HepG2 (cell line): ENCODE results near the gene SRRM3. TPM values are rescaled to one million over a fixed set of nuclear protein-coding genes. Genes with fewer than 3 reads are reported as not detected.

Experiments used
- CENPX ChIP-seq: sonication (generic); formaldehyde crosslinking; IDR thresholded peaks from 2 replicates; pipeline ENCODE4 v1.9.0; 2021; ENCODE audit warnings: mild to moderate bottlenecking, missing genetic modification reagents, moderate library complexity
- EEA1 ChIP-seq: sonication (generic); formaldehyde crosslinking; IDR thresholded peaks from 2 replicates; pipeline ENCODE4 v1.5.1; 2020; ENCODE audit warnings: mild to moderate bottlenecking, missing genetic modification reagents, borderline replicate concordance
- HOXA9 ChIP-seq: sonication (generic); formaldehyde crosslinking; IDR thresholded peaks from 2 replicates; pipeline ENCODE4 v1.8.1; 2022; ENCODE audit warnings: missing genetic modification reagents, mild to moderate bottlenecking, moderate library complexity, borderline replicate concordance
- NR2F1 ChIP-seq, 2 experiments: fragments of 450-650 bp in 1 of 2; formaldehyde crosslinking in 1 of 2; IDR thresholded peaks; 2 replicates each; pipeline versions ENCODE4 v1.5.0 to v1.6.1; 2016 to 2020; ENCODE audit warnings: mild to moderate bottlenecking in 1 of 2, missing compliant biosample characterization in 1 of 2, missing genetic modification reagents in 1 of 2, moderate library complexity in 1 of 2
- SRSF9 ChIP-seq: fragments of 200-400 bp; formaldehyde crosslinking; IDR thresholded peaks from 2 replicates; pipeline ENCODE4 v1.6.1; 2018; ENCODE audit warnings: borderline replicate concordance, mild to moderate bottlenecking, low read depth, low read length; ENCODE audit not compliant: insufficient read depth, poor library complexity, severe bottlenecking
- ZMAT3 ChIP-seq: sonication (generic); formaldehyde crosslinking; conservative IDR thresholded peaks from 2 replicates; pipeline ENCODE4 v1.7.0; 2021; ENCODE audit warnings: missing genetic modification reagents
- ZMYM3 ChIP-seq: sonication (generic); formaldehyde crosslinking; IDR thresholded peaks from 2 replicates; pipeline ENCODE4 v1.5.1; 2020; ENCODE audit warnings: mild to moderate bottlenecking, missing genetic modification reagents
- ZNF3 ChIP-seq: IDR thresholded peaks from 2 replicates; pipeline ENCODE4 v1.7.0; 2017; ENCODE audit warnings: inconsistent platforms
- ZNF557 ChIP-seq: sonication (generic); formaldehyde crosslinking; IDR thresholded peaks from 2 replicates; pipeline ENCODE4 v1.4.0; 2020; ENCODE audit warnings: missing genetic modification reagents
- ZNF563 ChIP-seq: sonication (generic); formaldehyde crosslinking; IDR thresholded peaks from 2 replicates; pipeline ENCODE4 v1.8.0; 2022; ENCODE audit warnings: mild to moderate bottlenecking, moderate library complexity, missing genetic modification reagents
- ZSCAN20 ChIP-seq: sonication (generic); formaldehyde crosslinking; IDR thresholded peaks from 2 replicates; pipeline ENCODE4 v1.4.0; 2020; ENCODE audit warnings: missing genetic modification reagents, mild to moderate bottlenecking, borderline replicate concordance
- polyA plus RNA-seq, 8 experiments: library from polyadenylated mRNA; depleted of rRNA in 3 of 8; stranded (reverse) in 7 of 8; unstranded in 1 of 8; fragments of >200 nt; fragmentation: Illumina TruSeq in 4 of 8; extraction: Trizol in 4 of 8; gene quantifications; 2 replicates each; pipeline versions ENCODE4 v1.2.1 to v1.2.3, GENCODE V29; 2011 to 2016; ENCODE audit warnings: low read depth in 4 of 8, missing spikeins in 1 of 8, mixed read lengths in 1 of 8; ENCODE audit not compliant: insufficient read depth in 1 of 8
- total RNA-seq, 5 experiments: library from RNA; depleted of rRNA; stranded (reverse); fragments of >200 nt; fragmentation: Illumina TruSeq; extraction: Trizol; gene quantifications; 2 replicates each; pipeline ENCODE4 v1.2.3, GENCODE V29; 2016; ENCODE audit warnings: low read depth in 1 of 5
- TF ChIP-seq, protein P1 (sequence below): sonication (generic); formaldehyde crosslinking; IDR thresholded peaks from 2 replicates; pipeline ENCODE4 v1.4.0; 2020; ENCODE audit warnings: missing genetic modification reagents, borderline replicate concordance
- TF ChIP-seq, protein P2 (sequence below): sonication (generic); formaldehyde crosslinking; conservative IDR thresholded peaks from 2 replicates; pipeline ENCODE4 v1.4.0; 2020; ENCODE audit warnings: missing genetic modification reagents
- TF ChIP-seq, protein P3 (sequence below): IDR thresholded peaks from 2 replicates; pipeline ENCODE4 v1.6.1; 2016; ENCODE audit warnings: missing compliant biosample characterization, missing genetic modification reagents, borderline replicate concordance
- TF ChIP-seq, protein P4 (sequence below): sonication (generic); formaldehyde crosslinking; IDR thresholded peaks from 2 replicates; pipeline ENCODE4 v1.4.0; 2020; ENCODE audit warnings: missing genetic modification reagents

The SRRM3 gene
- total and polyA plus RNA-seq, 2 of the 13 experiments (the other 11 are each of a cell fraction or from before 2014, with no cell fraction given), result 0.13 to 0.54 TPM

DNA sequence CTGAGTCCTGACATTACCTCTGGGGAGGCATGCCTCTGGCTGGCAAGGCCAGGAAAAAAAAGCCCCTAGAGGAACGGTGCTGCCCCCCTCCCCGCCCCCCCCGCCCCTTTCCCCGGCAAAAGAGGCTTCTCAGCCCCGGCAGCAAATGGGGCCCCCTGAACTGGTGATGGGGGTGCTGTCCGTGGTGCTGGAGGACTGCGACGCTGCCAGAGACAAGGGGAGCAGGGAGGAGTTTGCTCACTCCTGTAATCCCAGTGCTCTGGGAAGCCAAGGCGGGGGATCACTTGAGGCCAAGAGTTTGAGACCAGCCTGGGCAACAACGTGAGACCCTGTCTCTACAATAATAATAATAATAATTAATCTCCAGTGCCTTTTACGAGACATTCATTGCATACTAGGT is 23.7 kb downstream of the SRRM3 start (continued):
- TF ChIP-seq, protein P1, sequence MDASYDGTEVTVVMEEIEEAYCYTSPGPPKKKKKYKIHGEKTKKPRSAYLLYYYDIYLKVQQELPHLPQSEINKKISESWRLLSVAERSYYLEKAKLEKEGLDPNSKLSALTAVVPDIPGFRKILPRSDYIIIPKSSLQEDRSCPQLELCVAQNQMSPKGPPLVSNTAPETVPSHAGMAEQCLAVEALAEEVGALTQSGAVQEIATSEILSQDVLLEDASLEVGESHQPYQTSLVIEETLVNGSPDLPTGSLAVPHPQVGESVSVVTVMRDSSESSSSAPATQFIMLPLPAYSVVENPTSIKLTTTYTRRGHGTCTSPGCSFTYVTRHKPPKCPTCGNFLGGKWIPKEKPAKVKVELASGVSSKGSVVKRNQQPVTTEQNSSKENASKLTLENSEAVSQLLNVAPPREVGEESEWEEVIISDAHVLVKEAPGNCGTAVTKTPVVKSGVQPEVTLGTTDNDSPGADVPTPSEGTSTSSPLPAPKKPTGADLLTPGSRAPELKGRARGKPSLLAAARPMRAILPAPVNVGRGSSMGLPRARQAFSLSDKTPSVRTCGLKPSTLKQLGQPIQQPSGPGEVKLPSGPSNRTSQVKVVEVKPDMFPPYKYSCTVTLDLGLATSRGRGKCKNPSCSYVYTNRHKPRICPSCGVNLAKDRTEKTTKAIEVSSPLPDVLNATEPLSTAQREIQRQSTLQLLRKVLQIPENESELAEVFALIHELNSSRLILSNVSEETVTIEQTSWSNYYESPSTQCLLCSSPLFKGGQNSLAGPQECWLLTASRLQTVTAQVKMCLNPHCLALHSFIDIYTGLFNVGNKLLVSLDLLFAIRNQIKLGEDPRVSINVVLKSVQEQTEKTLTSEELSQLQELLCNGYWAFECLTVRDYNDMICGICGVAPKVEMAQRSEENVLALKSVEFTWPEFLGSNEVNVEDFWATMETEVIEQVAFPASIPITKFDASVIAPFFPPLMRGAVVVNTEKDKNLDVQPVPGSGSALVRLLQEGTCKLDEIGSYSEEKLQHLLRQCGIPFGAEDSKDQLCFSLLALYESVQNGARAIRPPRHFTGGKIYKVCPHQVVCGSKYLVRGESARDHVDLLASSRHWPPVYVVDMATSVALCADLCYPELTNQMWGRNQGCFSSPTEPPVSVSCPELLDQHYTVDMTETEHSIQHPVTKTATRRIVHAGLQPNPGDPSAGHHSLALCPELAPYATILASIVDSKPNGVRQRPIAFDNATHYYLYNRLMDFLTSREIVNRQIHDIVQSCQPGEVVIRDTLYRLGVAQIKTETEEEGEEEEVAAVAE (CRISPR knock-in tag), result peak; percentile 77; the same call in 1 of the 2 replicates
- TF ChIP-seq ZMYM3 (no peak), ZNF563 (CRISPR knock-in tag) (no peak), ZMAT3 (CRISPR knock-in tag) (0 out of 2 replicates have a peak, but pooled peaks have one; percentile 30), ZSCAN20 (CRISPR knock-in tag) (no peak), NR2F1 (CRISPR knock-in tag; IDR thresholded peaks at IDR 0.05) (no peak), HOXA9 (no peak), EEA1 (CRISPR knock-in tag) (no peak), SRSF9 (no peak), CENPX (CRISPR knock-in tag) (no peak), ZNF3 (no peak), ZNF557 (CRISPR knock-in tag) (peak; percentile 72; the same call in 1 of the 2 replicates)
- TF ChIP-seq, protein P2, sequence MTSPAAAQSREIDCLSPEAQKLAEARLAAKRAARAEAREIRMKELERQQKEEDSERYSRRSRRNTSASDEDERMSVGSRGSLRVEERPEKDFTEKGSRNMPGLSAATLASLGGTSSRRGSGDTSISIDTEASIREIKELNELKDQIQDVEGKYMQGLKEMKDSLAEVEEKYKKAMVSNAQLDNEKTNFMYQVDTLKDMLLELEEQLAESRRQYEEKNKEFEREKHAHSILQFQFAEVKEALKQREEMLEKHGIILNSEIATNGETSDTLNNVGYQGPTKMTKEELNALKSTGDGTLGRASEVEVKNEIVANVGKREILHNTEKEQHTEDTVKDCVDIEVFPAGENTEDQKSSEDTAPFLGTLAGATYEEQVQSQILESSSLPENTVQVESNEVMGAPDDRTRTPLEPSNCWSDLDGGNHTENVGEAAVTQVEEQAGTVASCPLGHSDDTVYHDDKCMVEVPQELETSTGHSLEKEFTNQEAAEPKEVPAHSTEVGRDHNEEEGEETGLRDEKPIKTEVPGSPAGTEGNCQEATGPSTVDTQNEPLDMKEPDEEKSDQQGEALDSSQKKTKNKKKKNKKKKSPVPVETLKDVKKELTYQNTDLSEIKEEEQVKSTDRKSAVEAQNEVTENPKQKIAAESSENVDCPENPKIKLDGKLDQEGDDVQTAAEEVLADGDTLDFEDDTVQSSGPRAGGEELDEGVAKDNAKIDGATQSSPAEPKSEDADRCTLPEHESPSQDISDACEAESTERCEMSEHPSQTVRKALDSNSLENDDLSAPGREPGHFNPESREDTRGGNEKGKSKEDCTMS (CRISPR knock-in tag), result no peak
- TF ChIP-seq, protein P3, sequence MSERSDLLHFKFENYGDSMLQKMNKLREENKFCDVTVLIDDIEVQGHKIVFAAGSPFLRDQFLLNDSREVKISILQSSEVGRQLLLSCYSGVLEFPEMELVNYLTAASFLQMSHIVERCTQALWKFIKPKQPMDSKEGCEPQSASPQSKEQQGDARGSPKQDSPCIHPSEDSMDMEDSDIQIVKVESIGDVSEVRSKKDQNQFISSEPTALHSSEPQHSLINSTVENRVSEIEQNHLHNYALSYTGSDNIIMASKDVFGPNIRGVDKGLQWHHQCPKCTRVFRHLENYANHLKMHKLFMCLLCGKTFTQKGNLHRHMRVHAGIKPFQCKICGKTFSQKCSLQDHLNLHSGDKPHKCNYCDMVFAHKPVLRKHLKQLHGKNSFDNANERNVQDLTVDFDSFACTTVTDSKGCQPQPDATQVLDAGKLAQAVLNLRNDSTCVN, result peak; percentile 66; the same call in 1 of the 2 replicates
- TF ChIP-seq, protein P4, sequence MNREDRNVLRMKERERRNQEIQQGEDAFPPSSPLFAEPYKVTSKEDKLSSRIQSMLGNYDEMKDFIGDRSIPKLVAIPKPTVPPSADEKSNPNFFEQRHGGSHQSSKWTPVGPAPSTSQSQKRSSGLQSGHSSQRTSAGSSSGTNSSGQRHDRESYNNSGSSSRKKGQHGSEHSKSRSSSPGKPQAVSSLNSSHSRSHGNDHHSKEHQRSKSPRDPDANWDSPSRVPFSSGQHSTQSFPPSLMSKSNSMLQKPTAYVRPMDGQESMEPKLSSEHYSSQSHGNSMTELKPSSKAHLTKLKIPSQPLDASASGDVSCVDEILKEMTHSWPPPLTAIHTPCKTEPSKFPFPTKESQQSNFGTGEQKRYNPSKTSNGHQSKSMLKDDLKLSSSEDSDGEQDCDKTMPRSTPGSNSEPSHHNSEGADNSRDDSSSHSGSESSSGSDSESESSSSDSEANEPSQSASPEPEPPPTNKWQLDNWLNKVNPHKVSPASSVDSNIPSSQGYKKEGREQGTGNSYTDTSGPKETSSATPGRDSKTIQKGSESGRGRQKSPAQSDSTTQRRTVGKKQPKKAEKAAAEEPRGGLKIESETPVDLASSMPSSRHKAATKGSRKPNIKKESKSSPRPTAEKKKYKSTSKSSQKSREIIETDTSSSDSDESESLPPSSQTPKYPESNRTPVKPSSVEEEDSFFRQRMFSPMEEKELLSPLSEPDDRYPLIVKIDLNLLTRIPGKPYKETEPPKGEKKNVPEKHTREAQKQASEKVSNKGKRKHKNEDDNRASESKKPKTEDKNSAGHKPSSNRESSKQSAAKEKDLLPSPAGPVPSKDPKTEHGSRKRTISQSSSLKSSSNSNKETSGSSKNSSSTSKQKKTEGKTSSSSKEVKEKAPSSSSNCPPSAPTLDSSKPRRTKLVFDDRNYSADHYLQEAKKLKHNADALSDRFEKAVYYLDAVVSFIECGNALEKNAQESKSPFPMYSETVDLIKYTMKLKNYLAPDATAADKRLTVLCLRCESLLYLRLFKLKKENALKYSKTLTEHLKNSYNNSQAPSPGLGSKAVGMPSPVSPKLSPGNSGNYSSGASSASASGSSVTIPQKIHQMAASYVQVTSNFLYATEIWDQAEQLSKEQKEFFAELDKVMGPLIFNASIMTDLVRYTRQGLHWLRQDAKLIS (CRISPR knock-in tag), result no peak
